Measurements from ENCODE around the gene CXCR3. TPM values are rescaled to one million over a fixed set of nuclear protein-coding genes. Genes with fewer than 3 reads are reported as not detected.
"Not testable (repeated sequence)": the region's sequence is repeated elsewhere in the genome, so short reads cannot be mapped to it uniquely, and the experiment has no call there.

Gene CXCR3
- total and polyA plus RNA-seq, 9 donors = 0.08 to 0.34 (median 0.18) TPM; not detected in 3

DNA sequence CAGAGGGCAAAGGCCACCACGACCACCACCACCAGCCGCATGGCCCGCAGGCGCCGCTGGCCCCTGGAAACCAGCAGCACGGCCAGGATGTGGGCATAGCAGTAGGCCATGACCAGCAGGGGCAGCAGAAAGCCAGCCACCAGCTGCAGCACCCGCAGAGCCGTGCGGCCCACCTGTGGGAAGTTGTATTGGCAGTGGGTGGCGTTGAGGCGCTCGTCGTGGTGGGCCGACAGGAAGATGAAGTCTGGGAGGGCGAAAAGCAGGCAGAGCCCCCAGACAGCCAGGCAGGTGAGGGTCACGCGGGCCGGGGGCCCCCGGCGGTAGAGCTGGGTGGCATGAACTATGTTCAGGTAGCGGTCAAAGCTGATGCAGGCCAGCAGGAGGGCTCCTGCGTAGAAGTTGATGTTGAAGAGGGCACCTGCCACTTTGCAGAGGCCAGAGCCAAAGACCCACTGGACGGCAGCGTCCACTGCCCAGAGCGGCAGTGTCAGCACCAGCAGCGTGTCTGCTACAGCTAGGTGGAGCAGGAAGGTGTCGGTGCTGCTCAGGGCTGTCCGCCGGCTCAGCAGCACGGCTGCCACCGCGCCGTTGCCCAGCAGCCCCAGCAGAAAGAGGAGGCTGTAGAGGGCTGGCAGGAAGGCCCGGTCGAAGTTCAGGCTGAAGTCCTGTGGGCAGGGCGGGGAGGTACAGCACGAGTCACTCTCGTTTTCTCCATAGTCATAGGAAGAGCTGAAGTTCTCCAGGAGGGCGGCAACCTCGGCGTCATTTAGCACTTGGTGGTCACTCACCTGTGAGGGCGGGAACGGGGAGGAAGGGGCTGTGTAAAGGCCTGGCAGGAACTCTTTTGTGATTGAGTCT is 1.4 kb downstream of the CXCR3 start:
- TF ChIP-seq POLR2A (IDR thresholded peaks at IDR 0.05) (no peak), EP300 (IDR thresholded peaks at IDR 0.05) (no peak)
- TF ChIP-seq, protein P1, sequence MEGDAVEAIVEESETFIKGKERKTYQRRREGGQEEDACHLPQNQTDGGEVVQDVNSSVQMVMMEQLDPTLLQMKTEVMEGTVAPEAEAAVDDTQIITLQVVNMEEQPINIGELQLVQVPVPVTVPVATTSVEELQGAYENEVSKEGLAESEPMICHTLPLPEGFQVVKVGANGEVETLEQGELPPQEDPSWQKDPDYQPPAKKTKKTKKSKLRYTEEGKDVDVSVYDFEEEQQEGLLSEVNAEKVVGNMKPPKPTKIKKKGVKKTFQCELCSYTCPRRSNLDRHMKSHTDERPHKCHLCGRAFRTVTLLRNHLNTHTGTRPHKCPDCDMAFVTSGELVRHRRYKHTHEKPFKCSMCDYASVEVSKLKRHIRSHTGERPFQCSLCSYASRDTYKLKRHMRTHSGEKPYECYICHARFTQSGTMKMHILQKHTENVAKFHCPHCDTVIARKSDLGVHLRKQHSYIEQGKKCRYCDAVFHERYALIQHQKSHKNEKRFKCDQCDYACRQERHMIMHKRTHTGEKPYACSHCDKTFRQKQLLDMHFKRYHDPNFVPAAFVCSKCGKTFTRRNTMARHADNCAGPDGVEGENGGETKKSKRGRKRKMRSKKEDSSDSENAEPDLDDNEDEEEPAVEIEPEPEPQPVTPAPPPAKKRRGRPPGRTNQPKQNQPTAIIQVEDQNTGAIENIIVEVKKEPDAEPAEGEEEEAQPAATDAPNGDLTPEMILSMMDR (IDR thresholded peaks at IDR 0.05) = no peak
- no peaks in the 10 kb centered on the region for H3K36me3 ChIP-seq
- no peaks in the 10 kb centered on the region for H3K27me3 ChIP-seq
- no peaks in the 10 kb centered on the region for H3K9me3 ChIP-seq
- 87 to 90% (median 87%) methylated on average over 37 to 43 of the region's 43 CpGs for WGBS, 3 donors
- no peak overlapping the region for H3K4me3 ChIP-seq
- DNase-seq = no peak
- H3K27ac ChIP-seq = no peak overlapping the region
- intact Hi-C loops (cut with DNase I) = no loop called here
- H3K4me1 ChIP-seq (ENCODE audit: insufficient read depth) = no peaks in the 10 kb centered on the region

DNA sequence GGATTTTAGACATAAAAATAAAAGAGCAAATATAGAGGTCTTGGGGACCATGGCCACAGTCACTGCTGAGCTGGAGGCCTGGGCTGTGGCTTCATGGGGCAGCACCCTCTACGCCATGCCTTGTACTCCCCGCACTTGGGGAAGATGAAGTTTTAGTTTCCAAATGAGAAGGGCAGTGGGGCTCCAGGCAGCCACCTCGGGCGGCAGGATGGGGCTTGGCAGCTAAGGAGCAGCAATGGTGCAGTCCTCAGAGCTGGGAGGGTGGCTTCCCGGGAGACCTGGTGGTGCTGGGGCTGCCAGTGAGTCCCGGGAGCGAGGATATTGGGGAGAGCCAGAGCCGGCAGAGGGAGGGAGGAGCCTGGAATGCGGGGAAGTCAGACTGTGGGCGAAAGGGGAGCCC is 2.4 kb downstream of the CXCR3 start:
- Histone ChIP-seq H3K27me3 (no peaks in the 10 kb centered on the region), H3K4me1 (ENCODE audit: insufficient read depth) (no peaks in the 10 kb centered on the region), H3K36me3 (no peaks in the 10 kb centered on the region), H3K4me3 (no peak overlapping the region), H3K9me3 (no peaks in the 10 kb centered on the region), H3K27ac (no peak overlapping the region)
- intact Hi-C loops (cut with DNase I) = no loop called here
- DNase-seq = no peak
- TF ChIP-seq, protein P1 (IDR thresholded peaks at IDR 0.05) = no peak
- TF ChIP-seq POLR2A (IDR thresholded peaks at IDR 0.05) = no peak
- TF ChIP-seq EP300 (IDR thresholded peaks at IDR 0.05) = no peak
- 83 to 89% (median 84%) methylated on average over 10 of the region's 10 CpGs for WGBS, 3 donors

DNA sequence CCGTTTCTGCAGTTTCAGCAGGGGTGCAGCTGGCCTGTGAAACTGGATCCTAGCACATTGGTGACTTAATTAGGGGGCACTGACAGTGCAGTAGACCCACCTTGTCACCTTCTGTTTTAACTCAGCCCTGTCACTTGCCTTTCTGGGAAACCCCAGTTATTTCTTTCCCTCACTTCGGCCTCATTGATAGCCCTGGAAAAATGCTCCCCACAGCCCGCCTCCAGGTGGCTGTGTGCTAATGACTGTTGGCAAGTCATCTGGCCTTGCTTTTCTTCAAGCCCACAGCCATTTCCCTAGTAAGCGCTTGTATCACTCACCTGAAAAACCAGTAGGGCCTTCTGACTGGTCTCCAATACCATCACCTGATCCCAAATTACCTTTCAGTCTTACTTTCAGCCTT is 3.3 kb downstream of the CXCR3 start:
- H3K4me3 ChIP-seq = no peak overlapping the region
- WGBS, 3 donors = 84 to 91% (median 84%) methylated on average over 4 of the region's 4 CpGs
- TF ChIP-seq, protein P1 (IDR thresholded peaks at IDR 0.05) = no peak
- TF ChIP-seq POLR2A (IDR thresholded peaks at IDR 0.05) (no peak), EP300 (IDR thresholded peaks at IDR 0.05) (no peak)
- no peak overlapping the region for H3K27ac ChIP-seq
- H3K36me3 ChIP-seq = no peaks in the 10 kb centered on the region
- no peak for DNase-seq
- H3K4me1 ChIP-seq (ENCODE audit: insufficient read depth) = no peaks in the 10 kb centered on the region
- intact Hi-C loops (cut with DNase I) = no loop called here
- no peaks in the 10 kb centered on the region for H3K9me3 ChIP-seq
- no peaks in the 10 kb centered on the region for H3K27me3 ChIP-seq

DNA sequence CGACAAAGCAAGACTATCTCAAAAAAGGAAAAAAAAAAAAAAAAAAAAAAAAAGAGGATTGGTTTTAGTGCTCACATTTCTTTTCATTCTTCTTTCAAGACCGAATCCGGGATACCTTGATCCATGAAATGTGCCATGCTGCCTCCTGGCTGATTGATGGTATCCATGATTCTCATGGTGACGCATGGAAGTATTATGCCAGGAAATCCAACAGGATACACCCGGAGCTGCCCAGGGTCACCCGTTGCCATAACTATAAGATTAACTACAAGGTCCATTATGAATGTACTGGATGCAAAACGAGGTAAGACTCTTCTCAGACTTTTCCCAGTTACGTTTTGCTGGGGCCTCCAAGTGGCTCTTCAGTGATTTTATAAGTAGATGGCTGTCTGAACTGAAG is 6.1 kb downstream of the CXCR3 start:
- DNase-seq = no peak
- WGBS, 3 donors = 79% methylated on average over 8 of the region's 8 CpGs
- TF ChIP-seq, protein P1 (IDR thresholded peaks at IDR 0.05) = no peak
- TF ChIP-seq EP300 (IDR thresholded peaks at IDR 0.05) (no peak), POLR2A (IDR thresholded peaks at IDR 0.05) (no peak)
- Histone ChIP-seq H3K4me3 (no peak overlapping the region), H3K27me3 (no peaks in the 10 kb centered on the region), H3K27ac (no peak overlapping the region), H3K4me1 (ENCODE audit: insufficient read depth) (no peaks in the 10 kb centered on the region), H3K36me3 (no peaks in the 10 kb centered on the region), H3K9me3 (no peaks in the 10 kb centered on the region)
- intact Hi-C loops (cut with DNase I) = no loop called here

DNA sequence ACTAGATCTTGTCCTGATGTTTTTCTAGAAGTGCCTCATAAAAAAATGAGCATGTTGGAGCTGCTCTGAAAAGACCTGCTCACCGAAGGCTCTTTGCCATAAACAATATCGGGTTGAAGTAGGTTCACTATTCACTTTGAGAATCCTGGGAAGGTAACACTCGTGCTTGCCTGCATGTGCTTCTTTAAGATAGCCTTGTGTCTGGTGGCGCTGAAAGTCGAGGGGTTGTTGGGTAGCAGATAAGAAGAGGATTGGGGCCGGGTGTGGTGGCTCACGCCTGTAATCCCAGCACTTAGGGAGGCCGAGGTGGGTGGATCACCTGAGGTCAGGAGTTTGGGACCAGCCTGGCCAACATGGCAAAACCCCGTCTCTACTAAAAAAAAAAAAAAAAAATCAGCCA is 6.6 kb downstream of the CXCR3 start:
- H3K36me3 ChIP-seq; H3K4me3 ChIP-seq; intact Hi-C loops (cut with DNase I); H3K9me3 ChIP-seq; H3K27ac ChIP-seq; H3K4me1 ChIP-seq (ENCODE audit: insufficient read depth); DNase-seq; H3K27me3 ChIP-seq: not testable (repeated sequence)
- WGBS, 3 donors = 83 to 86% (median 85%) methylated on average over 9 of the region's 9 CpGs

Data from ovary (tissue), 9 donors.